ENCODE results near the gene HAPSTR1.

The HAPSTR1 gene

DNA sequence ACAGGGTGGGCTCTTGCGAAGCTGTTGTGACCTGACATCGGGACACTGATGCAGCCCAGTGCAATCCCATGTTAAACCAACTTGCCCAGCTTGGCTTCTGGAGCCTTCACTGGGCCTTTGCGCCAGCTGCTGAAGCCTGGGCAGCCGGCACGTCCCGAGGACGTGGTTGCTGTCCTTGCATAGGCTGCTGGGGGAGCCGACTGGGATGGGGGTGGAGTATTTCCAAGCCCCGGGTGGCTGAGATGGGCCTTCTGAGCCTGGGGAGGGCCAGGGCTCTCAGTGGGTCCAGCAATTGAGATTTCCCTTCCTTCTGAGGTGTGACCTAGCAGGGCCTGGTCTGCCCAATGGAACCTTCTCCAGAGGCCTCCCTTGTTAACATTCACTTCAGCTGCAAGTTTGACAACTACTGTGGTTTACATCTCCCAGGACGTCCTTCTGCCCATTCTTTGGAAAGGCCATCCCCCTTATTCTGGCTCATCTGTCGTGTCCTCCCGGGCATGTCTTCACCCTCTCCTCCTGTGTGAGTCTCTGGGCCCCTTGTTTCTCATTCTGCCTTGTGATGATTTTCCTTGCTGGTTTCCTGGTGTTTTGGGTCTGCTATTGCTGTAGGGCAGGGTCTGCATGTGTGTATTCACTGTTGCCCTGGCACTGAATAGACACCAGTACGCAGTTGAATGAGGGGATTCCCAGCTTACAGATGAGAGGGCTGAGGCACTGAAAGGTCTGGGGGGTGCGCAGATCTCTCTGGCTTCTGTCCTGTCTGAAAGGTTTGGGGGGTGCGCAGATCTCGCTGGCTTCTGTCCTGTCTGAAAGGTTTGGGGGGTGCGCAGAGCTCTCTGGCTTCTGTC is 34.4 kb downstream of the HAPSTR1 start:
- Histone ChIP-seq H3K36me3 (ENCODE audit: insufficient read depth, low read length) (peaks cover 35% of the 10 kb centered on the region), H3K4me2 (ENCODE audit: low read length) (no peak overlapping the region), H3K9ac (ENCODE audit: low read depth, low read length) (no peak overlapping the region), H3K9me3 (replicated peaks; ENCODE audit: low read length) (no peaks in the 10 kb centered on the region), H3K4me3 (ENCODE audit: low read length) (no peak overlapping the region), H3K27me3 (ENCODE audit: control insufficient read depth, insufficient read depth, low read length) (no peaks in the 10 kb centered on the region), H3K4me1 (ENCODE audit: control insufficient read depth, insufficient read depth, low read length) (peaks cover 39% of the 10 kb centered on the region)

DNA sequence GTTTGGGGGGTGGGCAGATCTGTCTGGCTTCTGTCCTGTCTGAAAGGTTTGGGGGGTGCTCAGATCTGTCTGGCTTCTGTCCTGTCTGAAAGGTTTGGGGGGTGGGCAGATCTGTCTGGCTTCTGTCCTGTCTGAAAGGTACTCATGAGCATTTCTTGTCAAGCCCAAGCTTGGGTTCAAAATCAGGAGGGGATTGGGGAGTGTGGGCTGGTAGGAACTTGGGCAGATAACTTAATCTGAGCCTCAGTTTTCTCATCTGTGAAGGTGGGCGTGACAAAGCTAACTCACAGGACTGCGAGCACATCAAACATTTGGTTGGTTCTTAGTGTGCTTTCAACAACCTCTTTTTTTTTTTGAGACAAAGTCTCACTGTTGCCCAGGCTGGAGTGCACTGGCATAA is 35.2 kb downstream of the HAPSTR1 start:
- no peaks in the 10 kb centered on the region for H3K27me3 ChIP-seq (ENCODE audit: control insufficient read depth, insufficient read depth, low read length)
- H3K4me2 ChIP-seq (ENCODE audit: low read length): no peak overlapping the region
- H3K4me3 ChIP-seq (ENCODE audit: low read length): no peak overlapping the region
- H3K36me3 ChIP-seq (ENCODE audit: insufficient read depth, low read length): peaks cover 35% of the 10 kb centered on the region
- H3K9ac ChIP-seq (ENCODE audit: low read depth, low read length): no peak overlapping the region
- no peaks in the 10 kb centered on the region for H3K9me3 ChIP-seq (replicated peaks; ENCODE audit: low read length)
- peaks cover 39% of the 10 kb centered on the region for H3K4me1 ChIP-seq (ENCODE audit: control insufficient read depth, insufficient read depth, low read length)

DNA sequence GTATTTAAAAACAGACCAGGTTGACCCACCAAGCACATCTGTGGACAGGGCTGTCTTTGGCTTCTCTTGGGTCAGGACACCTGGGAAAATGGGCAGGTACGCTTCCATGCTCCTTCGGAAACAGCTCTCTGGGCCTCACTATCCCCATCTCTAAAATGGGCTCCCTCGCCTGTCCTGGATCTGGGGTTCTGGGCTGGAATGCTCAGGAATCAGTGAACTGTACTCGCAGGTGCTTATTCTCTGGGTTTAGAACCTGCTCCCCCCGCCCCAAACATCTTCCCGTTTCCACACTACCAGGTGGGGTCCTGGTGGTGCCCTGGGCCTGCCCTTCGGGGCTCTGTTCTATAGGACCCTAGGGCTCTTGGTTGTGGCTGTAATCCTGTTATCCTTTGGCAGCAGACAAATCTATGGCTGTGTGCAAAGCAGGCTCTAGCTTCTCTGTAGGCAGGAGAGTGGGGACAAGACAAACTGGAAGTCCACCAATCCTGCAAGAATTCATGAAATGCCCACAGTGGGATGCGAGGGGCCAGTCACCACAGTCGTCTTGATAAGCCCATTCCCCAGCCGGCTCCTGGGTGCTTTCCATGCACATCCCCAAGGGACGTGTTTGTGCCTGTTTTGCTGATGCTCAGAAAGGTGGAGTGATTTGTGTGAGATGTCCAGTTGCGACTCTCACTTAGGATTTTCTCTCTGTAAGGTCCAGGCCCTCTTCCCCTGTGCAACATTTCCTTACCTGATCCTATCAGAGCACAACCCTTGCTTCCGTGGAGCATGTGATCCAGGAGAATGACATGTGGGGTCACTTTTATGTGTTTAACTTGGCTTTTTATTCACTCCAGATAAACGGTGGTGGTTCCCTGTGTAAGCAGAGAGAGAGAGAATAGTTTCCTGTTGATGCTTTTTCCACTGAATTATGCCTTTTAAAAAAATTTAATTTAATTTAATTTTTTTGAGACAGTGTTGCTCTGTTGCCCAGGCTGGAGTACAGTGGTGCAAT is 37.2 kb downstream of the HAPSTR1 start:
- peak overlapping the region; percentile 69 for H3K9ac ChIP-seq (ENCODE audit: low read depth, low read length)
- H3K36me3 ChIP-seq (ENCODE audit: insufficient read depth, low read length): peaks cover 18% of the 10 kb centered on the region
- peaks cover 31% of the 10 kb centered on the region for H3K4me1 ChIP-seq (ENCODE audit: control insufficient read depth, insufficient read depth, low read length)
- H3K27me3 ChIP-seq (ENCODE audit: control insufficient read depth, insufficient read depth, low read length): no peaks in the 10 kb centered on the region
- H3K4me2 ChIP-seq (ENCODE audit: low read length): no peak overlapping the region
- H3K4me3 ChIP-seq (ENCODE audit: low read length): no peak overlapping the region
- no peaks in the 10 kb centered on the region for H3K9me3 ChIP-seq (replicated peaks; ENCODE audit: low read length)

DNA sequence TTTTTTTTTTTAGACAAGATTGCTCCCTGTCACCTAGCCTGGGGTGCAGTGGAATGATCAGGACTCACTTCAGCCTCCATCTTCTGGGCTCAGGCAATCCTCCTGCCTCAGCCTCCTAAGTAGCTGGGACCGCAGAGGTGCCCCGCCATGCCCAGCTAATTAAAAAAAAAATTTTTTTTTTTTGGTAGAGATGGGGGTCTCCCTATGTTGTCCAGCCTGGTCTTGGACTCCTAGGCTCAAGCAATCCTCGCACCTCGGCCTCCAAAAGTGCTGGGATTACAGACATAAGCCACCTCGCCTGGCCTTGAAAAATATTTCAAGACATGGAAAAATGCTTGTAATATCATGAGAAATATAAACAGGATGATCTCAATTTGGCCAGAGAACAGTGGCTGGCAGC is 42.9 kb downstream of the HAPSTR1 start:
- H3K9me3 ChIP-seq (replicated peaks; ENCODE audit: low read length): no peaks in the 10 kb centered on the region
- H3K4me1 ChIP-seq (ENCODE audit: control insufficient read depth, insufficient read depth, low read length): peaks cover 3% of the 10 kb centered on the region
- H3K27me3 ChIP-seq (ENCODE audit: control insufficient read depth, insufficient read depth, low read length): no peaks in the 10 kb centered on the region
- no peak overlapping the region for H3K4me3 ChIP-seq (ENCODE audit: low read length)
- H3K9ac ChIP-seq (ENCODE audit: low read depth, low read length): no peak overlapping the region
- no peak overlapping the region for H3K4me2 ChIP-seq (ENCODE audit: low read length)
- H3K36me3 ChIP-seq (ENCODE audit: insufficient read depth, low read length): no peaks in the 10 kb centered on the region

DNA sequence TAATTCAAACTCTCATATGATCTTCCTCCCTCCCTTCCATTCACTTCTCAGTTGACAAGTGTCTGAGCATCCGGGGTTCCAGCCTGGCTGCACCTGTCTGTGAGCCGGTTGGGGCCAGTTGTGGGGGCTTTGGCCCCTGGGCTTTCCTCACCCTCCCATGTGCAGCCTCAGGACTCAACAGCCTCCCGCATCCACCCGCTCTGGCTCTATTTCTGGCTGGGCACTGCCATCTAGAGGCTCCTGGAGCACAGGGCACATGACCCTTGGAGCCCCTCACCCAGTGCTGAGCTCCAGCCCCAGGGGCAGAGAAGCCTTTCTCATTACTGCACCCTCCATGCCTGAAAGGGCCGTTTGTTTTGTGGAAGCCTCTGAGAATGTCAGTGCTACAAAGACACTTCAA is 43.3 kb downstream of the HAPSTR1 start:
- Histone ChIP-seq H3K9ac (ENCODE audit: low read depth, low read length) (no peak overlapping the region), H3K4me2 (ENCODE audit: low read length) (no peak overlapping the region), H3K36me3 (ENCODE audit: insufficient read depth, low read length) (no peaks in the 10 kb centered on the region), H3K4me1 (ENCODE audit: control insufficient read depth, insufficient read depth, low read length) (peaks cover 3% of the 10 kb centered on the region), H3K9me3 (replicated peaks; ENCODE audit: low read length) (no peaks in the 10 kb centered on the region), H3K27me3 (ENCODE audit: control insufficient read depth, insufficient read depth, low read length) (no peaks in the 10 kb centered on the region), H3K4me3 (ENCODE audit: low read length) (no peak overlapping the region)

DNA sequence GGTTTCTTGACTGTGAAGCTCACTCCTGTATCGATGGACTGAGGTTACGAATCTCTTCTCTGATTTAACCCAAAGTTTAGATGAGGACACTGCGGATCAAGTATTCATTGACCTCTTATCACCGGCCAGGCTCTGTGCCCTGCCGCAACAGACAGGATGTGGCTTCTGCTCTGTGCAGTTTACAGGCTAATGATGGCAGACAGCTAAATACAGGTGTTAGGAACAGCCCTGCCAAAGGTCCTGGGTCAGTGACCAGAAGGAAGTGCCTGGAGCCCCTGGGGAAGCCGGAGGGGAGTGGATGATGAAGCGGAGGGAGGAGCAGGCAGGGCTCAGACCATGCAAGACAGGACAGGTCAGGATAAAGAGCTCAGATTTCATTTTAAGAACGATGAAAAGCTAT is 44.4 kb downstream of the HAPSTR1 start:
- H3K4me2 ChIP-seq (ENCODE audit: low read length): no peak overlapping the region
- H3K4me1 ChIP-seq (ENCODE audit: control insufficient read depth, insufficient read depth, low read length): peaks cover 3% of the 10 kb centered on the region
- H3K9ac ChIP-seq (ENCODE audit: low read depth, low read length): no peak overlapping the region
- H3K4me3 ChIP-seq (ENCODE audit: low read length): no peak overlapping the region
- no peaks in the 10 kb centered on the region for H3K27me3 ChIP-seq (ENCODE audit: control insufficient read depth, insufficient read depth, low read length)
- H3K9me3 ChIP-seq (replicated peaks; ENCODE audit: low read length): no peaks in the 10 kb centered on the region
- H3K36me3 ChIP-seq (ENCODE audit: insufficient read depth, low read length): no peaks in the 10 kb centered on the region

DNA sequence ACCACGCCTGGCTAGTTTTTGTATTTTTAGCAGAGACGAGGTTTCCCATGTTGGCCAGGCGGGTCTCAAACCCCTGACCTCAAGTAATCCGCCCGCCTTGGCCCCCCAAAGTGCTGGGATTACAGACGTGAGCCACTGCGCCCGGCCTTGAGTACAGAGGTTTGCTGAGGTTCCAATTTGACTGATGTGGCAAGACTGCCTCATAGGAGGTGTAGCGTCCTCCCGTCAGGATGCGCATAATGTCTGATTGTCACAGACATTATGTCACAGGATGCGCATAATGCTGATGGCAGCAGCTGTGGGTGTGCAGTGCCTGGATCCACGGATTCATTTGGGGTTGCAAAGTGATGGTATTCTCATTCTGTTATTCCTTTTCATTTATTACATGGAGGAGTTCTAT is 45.2 kb downstream of the HAPSTR1 start:
- Histone ChIP-seq H3K9ac (ENCODE audit: low read depth, low read length) (no peak overlapping the region), H3K9me3 (replicated peaks; ENCODE audit: low read length) (no peaks in the 10 kb centered on the region), H3K4me2 (ENCODE audit: low read length) (no peak overlapping the region), H3K36me3 (ENCODE audit: insufficient read depth, low read length) (no peaks in the 10 kb centered on the region), H3K27me3 (ENCODE audit: control insufficient read depth, insufficient read depth, low read length) (no peaks in the 10 kb centered on the region), H3K4me1 (ENCODE audit: control insufficient read depth, insufficient read depth, low read length) (peaks cover 3% of the 10 kb centered on the region), H3K4me3 (ENCODE audit: low read length) (no peak overlapping the region)

DNA sequence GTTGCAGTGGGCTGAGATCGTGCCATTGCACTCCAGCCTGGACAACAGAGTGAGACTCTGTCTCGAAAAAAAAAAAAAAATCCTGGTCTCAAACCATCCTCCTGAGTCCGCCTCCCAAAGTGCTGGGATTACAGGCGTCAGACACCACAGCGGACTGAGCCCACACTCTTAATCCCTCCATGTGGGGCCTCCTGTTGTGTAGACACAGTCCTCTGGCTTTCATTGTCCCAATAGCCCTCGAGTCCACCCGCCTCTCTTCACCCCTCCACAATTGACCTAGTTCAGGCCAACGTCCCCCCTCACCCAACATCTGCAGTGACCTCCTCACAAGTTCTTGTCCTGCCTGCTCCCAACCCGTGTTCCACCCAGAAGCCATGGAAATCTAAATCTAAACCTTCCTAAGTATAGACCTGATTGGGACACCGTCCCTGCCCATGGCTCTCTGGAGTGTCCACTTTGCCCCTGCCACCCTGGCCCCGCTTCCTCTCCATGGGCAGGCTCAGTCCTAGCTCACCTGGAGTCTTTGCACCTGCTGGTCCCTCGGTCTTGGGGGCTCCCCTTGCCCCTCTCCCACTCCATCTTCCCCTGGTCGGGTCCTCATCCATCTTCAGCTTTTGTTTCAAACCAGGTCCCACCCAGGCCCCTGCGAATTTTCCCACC is 46.7 kb downstream of the HAPSTR1 start:
- no peak overlapping the region for H3K4me3 ChIP-seq (ENCODE audit: low read length)
- peaks cover 3% of the 10 kb centered on the region for H3K4me1 ChIP-seq (ENCODE audit: control insufficient read depth, insufficient read depth, low read length)
- no peak overlapping the region for H3K4me2 ChIP-seq (ENCODE audit: low read length)
- H3K36me3 ChIP-seq (ENCODE audit: insufficient read depth, low read length): no peaks in the 10 kb centered on the region
- no peaks in the 10 kb centered on the region for H3K9me3 ChIP-seq (replicated peaks; ENCODE audit: low read length)
- no peak overlapping the region for H3K9ac ChIP-seq (ENCODE audit: low read depth, low read length)
- H3K27me3 ChIP-seq (ENCODE audit: control insufficient read depth, insufficient read depth, low read length): no peaks in the 10 kb centered on the region

DNA sequence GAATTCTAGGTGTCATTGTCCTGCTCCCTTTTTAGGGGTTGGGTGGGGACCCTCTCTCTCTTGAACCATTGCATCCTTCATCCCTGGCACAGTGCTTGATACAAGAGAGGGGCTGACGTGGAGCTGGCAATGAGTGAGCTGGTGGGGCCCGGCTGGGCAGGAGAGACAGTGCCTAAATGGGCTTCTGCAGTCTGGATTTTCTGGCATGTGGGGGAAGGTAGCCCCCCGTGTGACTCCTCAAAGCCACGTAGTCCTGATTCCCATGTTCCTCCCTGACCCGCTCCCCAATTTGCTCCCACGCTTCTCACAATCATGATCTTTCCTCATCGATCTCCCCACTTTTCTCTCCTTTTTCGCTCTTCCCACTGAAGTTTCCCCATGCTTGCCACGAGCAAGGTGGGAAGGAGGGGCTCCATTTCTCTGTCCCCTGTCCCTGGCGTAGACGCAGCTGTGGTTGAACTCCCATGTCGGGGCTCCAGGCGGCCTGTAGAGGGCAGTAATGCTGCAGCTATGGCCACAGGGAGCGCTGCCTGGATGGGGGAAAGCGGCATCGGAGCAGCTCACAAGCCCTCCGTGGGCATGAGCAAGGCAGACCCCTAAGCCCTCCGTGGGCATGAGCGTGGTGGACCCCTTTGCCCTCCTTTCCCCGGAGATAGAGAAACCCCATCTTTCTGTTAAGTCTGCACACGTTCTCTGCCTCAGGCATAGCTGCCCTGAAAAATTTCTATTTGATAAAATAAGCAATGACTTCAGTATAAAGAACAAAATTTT is 47.5 kb downstream of the HAPSTR1 start:
- Histone ChIP-seq H3K4me3 (ENCODE audit: low read length) (peak overlapping the region; percentile 53), H3K4me1 (ENCODE audit: control insufficient read depth, insufficient read depth, low read length) (peaks cover 3% of the 10 kb centered on the region), H3K27me3 (ENCODE audit: control insufficient read depth, insufficient read depth, low read length) (no peaks in the 10 kb centered on the region), H3K9ac (ENCODE audit: low read depth, low read length) (no peak overlapping the region), H3K9me3 (replicated peaks; ENCODE audit: low read length) (no peaks in the 10 kb centered on the region), H3K4me2 (ENCODE audit: low read length) (peak overlapping the region; percentile 74), H3K36me3 (ENCODE audit: insufficient read depth, low read length) (no peaks in the 10 kb centered on the region)

DNA sequence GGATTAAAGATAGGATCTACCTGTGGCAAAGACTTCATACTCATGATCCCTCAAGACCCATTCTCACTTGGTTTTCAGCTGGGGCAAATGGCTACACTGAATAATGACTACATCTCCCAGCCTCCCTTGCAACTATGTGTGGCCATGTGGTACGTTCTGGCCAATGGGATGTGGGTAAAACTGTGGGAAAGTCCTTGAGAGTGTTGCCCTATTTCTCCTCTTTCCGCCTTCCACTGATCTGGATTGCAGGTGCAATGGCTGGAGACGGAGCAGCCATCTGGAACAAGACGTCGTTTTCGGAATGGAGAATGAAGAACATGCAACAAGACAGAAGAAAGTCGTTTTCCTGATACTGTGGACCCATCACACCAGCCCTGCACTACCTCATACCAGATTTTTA is 48.5 kb downstream of the HAPSTR1 start:
- Histone ChIP-seq H3K27me3 (ENCODE audit: control insufficient read depth, insufficient read depth, low read length) (no peaks in the 10 kb centered on the region), H3K9me3 (replicated peaks; ENCODE audit: low read length) (no peaks in the 10 kb centered on the region), H3K4me3 (ENCODE audit: low read length) (no peak overlapping the region)

More for the DNA sequence above, 48.5 kb downstream of the HAPSTR1 start:
- peaks cover 3% of the 10 kb centered on the region for H3K4me1 ChIP-seq (ENCODE audit: control insufficient read depth, insufficient read depth, low read length)
- H3K4me2 ChIP-seq (ENCODE audit: low read length): no peak overlapping the region
- H3K36me3 ChIP-seq (ENCODE audit: insufficient read depth, low read length): no peaks in the 10 kb centered on the region
- H3K9ac ChIP-seq (ENCODE audit: low read depth, low read length): no peak overlapping the region

Data from skeletal muscle satellite cell (primary cell).